Muscle of leg (tissue), 11 donors: ENCODE measurements around the gene SIRT3. TPM values are rescaled to one million over a fixed set of nuclear protein-coding genes. Genes with fewer than 3 reads are reported as not detected.
"Not testable (repeated sequence)": the region's sequence is repeated elsewhere in the genome, so short reads cannot be mapped to it uniquely, and the experiment has no call there.

ENCODE experiments used
- DNase-seq: peaks from one replicate; pipeline ENCODE4 v3.0.0; 2013
- H3K27ac ChIP-seq: one replicate; pipeline ENCODE4 v1.5.1; 2013; ENCODE audit warnings: mild to moderate bottlenecking, low read length, control low read depth
- H3K27me3 ChIP-seq: one replicate; pipeline ENCODE4 v1.6.1; 2013; ENCODE audit warnings: low read length; ENCODE audit not compliant: control insufficient read depth, insufficient read depth
- H3K36me3 ChIP-seq: one replicate; pipeline ENCODE4 v1.6.1; 2013; ENCODE audit warnings: low read length; ENCODE audit not compliant: control insufficient read depth, insufficient read depth
- H3K4me1 ChIP-seq: one replicate; pipeline ENCODE4 v1.6.1; 2013; ENCODE audit warnings: low read length; ENCODE audit not compliant: control insufficient read depth, insufficient read depth
- H3K4me3 ChIP-seq: one replicate; pipeline ENCODE4 v1.5.1; 2013; ENCODE audit warnings: low read length, control low read depth
- H3K9me3 ChIP-seq: replicated peaks from 2 replicates; pipeline ENCODE4 v1.6.1; 2013; ENCODE audit warnings: low read depth, low read length; ENCODE audit not compliant: control insufficient read depth
- WGBS: methylation state at CpG from one replicate; pipeline ENCODE4 v1.1.5; 2013; ENCODE audit warnings: missing lambda C conversion rate; ENCODE audit not compliant: insufficient coverage; 5-methylcytosine and 5-hydroxymethylcytosine counted together
- polyA plus RNA-seq, 8 donors: library from polyadenylated mRNA; unstranded; fragments of 120-200 nt; gene quantifications; one replicate each; pipeline versions ENCODE4 v1.2.1 to v1.2.3, GENCODE V29; 2013; ENCODE audit warnings: inconsistent platforms in 1 of 8, low replicate concordance in 1 of 8; ENCODE audit not compliant: insufficient read length in 8 of 8, insufficient read depth in 1 of 8
- total RNA-seq: library from RNA; stranded (reverse); fragments of 120-200 nt; gene quantifications from one replicate; pipeline ENCODE4 v1.2.4, GENCODE V29; 2013

Gene SIRT3
- total and polyA plus RNA-seq, 9 donors: 13.7 to 27.1 (median 23.8) TPM

DNA sequence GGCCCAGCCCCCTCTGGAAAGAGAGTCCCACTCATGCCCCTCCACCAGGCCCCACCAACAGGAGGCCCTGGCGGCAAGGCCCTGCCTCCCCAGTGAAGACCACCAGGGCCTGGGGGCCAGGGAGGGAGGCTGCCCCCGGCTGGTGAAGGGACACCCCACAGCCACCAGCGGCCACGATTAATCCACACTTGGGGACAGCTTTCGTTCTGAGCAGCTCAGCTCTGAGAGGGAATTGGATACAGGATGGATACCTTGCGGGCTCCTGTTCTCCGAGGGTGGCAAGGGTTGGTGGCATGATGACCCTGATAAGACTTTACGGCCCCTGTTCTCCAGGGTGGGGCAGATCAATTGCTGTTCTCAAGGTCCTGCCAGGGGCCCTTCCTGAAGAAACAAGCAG lies 35.2 kb upstream of the SIRT3 start:
- 85% methylated on average over 5 of the region's 8 CpGs for WGBS
- Histone ChIP-seq H3K9me3 (no peaks in the 10 kb centered on the region), H3K36me3 (no peaks in the 10 kb centered on the region), H3K27me3 (peaks cover 41% of the 10 kb centered on the region), H3K4me1 (no peaks in the 10 kb centered on the region), H3K27ac (no peak overlapping the region), H3K4me3 (no peak overlapping the region)
- DNase-seq: no peak

DNA sequence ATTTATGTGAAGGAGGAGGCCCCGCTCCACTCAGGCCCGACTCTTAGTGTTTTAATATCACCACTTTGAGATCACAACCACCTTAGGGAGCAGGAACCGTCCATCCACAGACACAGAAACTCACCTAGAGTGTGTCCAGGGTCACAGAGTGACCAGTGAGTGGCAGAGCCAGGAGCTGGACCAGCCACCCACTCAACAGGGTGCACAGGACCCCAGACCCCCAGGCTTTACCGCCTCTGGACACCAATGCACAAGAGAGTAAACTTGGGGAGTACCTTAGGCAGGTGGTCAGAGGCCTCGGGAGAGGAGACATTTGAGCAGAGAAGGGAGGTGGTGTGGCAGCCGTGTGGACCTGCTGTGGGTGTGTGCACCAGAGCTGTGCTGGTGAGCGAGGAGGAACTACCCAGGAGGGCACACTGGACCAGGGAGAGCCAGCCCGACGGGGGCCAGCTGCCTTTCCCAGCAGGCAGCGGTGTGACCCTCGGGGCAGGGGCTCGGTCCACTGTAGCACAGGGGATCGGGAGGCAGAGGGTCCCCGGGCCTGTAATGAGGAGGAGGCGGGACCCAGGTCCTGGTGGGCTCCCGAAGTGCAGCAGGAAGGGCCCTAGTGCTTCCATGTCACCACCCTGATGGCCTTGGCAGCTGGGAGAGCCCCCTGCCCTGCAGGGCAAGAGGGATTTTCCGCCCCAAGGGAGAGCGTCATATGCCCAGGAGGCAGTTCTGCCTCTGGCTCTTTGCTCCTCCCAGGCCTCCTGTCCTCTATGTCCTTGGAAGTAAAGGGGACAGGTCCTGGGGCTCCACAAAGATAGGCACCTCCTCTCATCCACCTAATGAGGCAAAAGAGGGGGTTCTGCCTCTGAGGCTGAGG lies 34.5 kb upstream of the SIRT3 start:
- no peak overlapping the region for H3K27ac ChIP-seq
- no peaks in the 10 kb centered on the region for H3K9me3 ChIP-seq
- H3K36me3 ChIP-seq: no peaks in the 10 kb centered on the region
- 67% methylated on average over 14 of the region's 18 CpGs for WGBS
- no peak overlapping the region for H3K4me3 ChIP-seq
- no peaks in the 10 kb centered on the region for H3K4me1 ChIP-seq
- DNase-seq: no peak
- peaks cover 41% of the 10 kb centered on the region for H3K27me3 ChIP-seq

DNA sequence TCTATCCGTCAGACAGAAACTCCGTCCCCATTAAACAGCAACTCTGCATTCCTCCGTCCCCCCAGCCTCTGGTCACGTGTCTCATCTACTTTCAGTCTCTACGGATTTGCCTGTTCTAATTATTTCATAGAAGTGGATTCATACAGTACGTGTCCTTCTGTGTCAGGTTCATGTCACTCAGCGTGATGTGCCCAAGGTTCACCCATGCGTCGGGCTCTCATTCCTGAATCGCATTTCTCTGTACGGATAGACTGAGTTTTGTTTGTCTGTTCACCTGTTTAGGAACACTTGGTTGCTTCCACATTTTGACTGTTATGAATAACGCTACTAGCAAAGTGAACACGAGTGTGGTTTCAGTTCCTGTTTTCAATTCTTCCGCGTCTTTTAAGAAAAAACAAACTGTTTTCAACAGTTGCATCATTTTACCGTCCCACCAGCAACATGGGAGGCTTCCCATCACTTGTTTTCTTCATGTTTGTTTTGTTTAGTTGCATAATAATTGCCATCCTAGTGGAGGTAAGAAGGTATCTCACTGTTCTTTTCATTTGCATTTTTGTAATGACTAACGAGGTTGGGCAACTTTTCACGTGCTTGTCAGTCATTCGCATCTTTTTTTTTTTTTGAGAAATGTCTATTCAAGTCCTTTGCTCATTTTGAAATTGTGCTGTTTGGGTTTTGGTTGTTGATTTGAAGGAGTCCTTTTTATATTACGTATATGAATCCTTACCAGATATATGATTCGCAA lies 33.2 kb upstream of the SIRT3 start:
- H3K36me3 ChIP-seq: no peaks in the 10 kb centered on the region
- H3K4me3 ChIP-seq: no peak overlapping the region
- peak; percentile 77 for DNase-seq
- no peaks in the 10 kb centered on the region for H3K4me1 ChIP-seq
- 61% methylated on average over 11 of the region's 21 CpGs for WGBS
- peaks cover 38% of the 10 kb centered on the region for H3K27me3 ChIP-seq
- peak overlapping the region; percentile 84 for H3K27ac ChIP-seq
- no peaks in the 10 kb centered on the region for H3K9me3 ChIP-seq

DNA sequence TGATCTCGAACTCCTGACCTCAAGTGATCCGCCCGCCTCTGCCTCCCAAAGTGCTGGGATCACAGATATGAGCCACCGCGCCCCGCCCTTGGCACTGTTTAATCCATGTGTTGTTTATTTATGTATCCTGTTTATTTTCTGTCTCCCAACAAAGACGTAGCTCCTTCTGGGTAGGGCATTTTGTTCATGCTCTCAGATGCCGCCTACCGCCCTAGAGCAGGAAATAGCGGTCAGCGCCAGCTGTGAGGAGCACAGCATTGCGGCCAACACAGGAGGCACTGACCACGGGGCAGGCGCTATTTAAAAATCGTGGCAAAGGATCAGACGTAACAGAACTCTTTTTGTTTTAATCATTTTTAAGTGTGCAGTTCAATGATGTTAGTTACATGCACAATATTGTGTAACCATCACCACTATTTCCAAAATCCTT lies 32.6 kb upstream of the SIRT3 start:
- not testable (repeated sequence) for H3K9me3 ChIP-seq, H3K4me1 ChIP-seq, H3K36me3 ChIP-seq, H3K4me3 ChIP-seq
- Histone ChIP-seq H3K27ac (peak overlapping the region; percentile 84), H3K27me3 (peaks cover 36% of the 10 kb centered on the region)
- WGBS: 73% methylated on average over 5 of the region's 16 CpGs
- DNase-seq: peak; percentile 71

DNA sequence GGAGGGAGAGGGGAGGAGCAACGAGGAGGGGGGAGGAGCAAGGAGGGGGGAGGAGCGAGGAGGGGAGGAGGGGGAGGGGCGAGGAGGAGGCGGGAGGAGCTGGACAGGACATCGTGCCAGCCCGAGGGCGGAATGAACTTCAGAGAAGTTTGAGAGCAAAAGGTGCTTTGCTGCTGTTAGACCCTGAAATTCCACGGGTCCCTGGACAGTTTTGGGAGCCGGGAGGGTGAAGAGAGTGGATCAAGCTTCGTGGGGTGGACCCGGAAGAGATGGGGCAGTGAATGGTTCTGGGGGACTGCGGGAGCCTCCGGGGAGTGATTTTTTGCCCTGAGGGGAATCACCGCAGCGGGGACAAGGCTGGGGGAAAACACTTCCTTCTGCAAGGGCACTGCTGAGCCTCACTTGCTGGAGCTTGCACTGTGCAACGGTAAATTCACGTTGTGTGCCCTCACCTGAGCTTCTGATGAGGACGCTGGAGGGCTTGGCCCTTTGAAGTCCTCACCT lies 31.4 kb upstream of the SIRT3 start:
- no peak for DNase-seq
- H3K27me3 ChIP-seq: peaks cover 29% of the 10 kb centered on the region
- no peaks in the 10 kb centered on the region for H3K9me3 ChIP-seq
- H3K4me1 ChIP-seq: no peaks in the 10 kb centered on the region
- peak overlapping the region; percentile 8 for H3K4me3 ChIP-seq
- 64% methylated on average over 15 of the region's 18 CpGs for WGBS
- no peaks in the 10 kb centered on the region for H3K36me3 ChIP-seq
- H3K27ac ChIP-seq: peak overlapping the region; percentile 25

DNA sequence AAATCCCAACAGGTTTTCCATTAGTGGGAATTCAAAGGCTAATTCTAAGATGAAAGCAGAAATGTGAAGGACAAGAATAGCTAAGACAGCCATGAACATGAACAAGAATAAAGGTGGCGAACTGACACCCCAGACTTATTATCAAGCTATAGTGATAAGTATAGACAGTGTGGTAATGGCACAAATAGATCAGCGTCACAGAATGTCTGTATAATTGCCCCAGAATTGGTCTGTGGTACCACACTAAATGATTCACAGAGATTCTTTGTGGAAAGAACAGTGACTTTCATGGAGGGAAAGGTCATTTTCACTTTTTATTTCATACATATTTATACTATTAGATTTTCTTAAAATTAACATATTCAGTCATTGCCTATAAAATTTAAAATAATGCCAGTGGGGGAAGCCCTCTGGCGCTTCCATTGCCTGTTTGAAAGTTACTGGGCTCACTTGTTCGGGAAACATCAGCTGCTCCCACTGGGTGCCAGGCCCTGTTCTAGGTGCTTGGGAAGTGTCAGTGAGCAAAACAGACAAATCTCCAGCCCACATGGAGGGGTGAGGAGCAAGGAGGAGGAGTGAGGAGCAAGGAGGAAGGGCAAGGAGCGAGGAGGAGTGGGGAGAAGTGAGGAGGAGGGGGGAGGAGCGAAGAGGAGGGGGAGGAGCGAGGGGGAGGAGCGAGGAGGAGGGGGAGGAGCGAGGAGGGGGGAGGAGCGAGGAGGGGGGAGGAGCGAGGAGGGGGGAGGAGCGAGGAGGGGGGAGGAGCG lies 30.7 kb upstream of the SIRT3 start:
- no peak for DNase-seq
- Histone ChIP-seq H3K4me1 (no peaks in the 10 kb centered on the region), H3K27ac (no peak overlapping the region), H3K27me3 (peaks cover 23% of the 10 kb centered on the region), H3K4me3 (no peak overlapping the region), H3K36me3 (no peaks in the 10 kb centered on the region), H3K9me3 (no peaks in the 10 kb centered on the region)
- no CpG with 5 or more reads among the region's 13 CpGs for WGBS

DNA sequence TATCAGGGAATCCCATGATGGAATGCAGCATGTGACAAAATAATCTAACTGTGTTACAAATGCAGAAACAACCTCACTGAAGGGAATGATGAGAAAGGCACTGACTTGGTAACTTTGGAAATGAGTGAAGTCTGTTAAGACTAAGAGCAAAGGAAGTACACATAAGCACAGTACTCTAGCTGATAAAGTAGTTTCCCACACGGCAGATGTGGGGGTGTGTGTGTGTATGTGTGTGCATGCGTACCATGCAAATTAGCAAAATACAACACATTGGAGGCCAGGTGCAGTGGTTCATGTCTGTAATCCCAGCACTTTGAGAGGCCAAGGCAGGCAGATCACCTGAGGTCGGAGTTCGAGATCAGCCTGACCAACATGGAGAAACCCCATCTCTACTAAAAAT lies 25.5 kb upstream of the SIRT3 start:
- no CpG with 5 or more reads among the region's 4 CpGs for WGBS
- Histone ChIP-seq H3K27me3 (no peaks in the 10 kb centered on the region), H3K9me3 (no peaks in the 10 kb centered on the region), H3K36me3 (no peaks in the 10 kb centered on the region), H3K27ac (no peak overlapping the region), H3K4me1 (no peaks in the 10 kb centered on the region), H3K4me3 (no peak overlapping the region)
- DNase-seq: no peak

DNA sequence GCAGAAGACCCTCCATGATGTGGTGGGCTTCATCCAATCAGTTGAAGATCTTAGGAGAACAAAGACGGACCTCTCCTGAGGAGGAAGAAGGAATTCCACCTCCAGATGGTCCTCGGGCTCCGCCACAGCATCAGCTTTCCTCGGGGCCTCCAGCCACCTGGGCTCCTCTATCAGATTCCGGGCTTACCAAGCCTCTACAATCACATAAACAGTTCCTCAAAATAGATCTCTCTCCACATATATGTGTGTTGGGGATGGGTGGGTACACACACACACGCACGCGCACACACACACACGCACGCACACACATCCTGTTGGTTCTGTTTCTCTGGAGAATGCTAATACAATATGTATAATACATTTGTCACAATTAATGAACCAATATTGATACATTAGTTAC lies 23.3 kb upstream of the SIRT3 start:
- WGBS: 43% methylated on average over 1 of the region's 10 CpGs
- Histone ChIP-seq H3K27me3 (no peaks in the 10 kb centered on the region), H3K4me1 (no peaks in the 10 kb centered on the region), H3K9me3 (no peaks in the 10 kb centered on the region), H3K4me3 (no peak overlapping the region), H3K36me3 (no peaks in the 10 kb centered on the region), H3K27ac (no peak overlapping the region)
- DNase-seq: no peak

DNA sequence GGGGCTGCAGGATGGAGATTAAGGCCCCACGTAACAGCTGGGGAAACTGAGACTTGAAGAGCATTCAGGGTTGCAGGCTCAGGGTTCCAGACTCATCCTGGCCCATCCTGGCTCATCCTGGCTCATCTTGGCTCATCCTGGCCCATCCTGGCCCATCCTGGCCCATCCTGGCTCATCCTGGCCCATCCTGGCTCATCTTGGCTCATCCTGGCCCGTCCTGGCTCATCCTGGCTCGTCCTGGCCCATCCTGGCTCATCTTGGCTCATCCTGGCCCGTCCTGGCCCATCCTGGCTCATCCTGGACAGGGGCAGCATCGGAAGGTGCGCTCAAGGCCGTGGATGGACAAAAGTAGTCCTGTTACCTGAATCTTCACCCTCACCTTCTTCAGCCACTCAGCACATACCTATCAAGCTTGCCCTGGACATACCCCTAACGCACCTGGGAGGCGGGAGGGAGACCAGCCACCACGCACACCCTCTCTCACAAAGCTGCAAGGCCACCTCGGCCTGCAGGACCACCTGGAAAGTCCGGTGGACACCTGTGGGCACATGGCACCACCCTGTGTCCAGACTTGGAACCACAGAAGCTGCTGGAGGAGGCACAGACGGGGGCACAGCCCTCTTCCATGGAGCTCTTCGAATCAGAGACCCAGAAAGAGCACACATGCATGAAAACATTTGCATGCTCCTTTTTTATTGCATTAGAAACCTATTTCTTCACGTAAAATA lies 21.8 kb upstream of the SIRT3 start:
- peaks cover 10% of the 10 kb centered on the region for H3K36me3 ChIP-seq
- no peaks in the 10 kb centered on the region for H3K9me3 ChIP-seq
- H3K27ac ChIP-seq: no peak overlapping the region
- 79% methylated on average over 11 of the region's 15 CpGs for WGBS
- H3K27me3 ChIP-seq: no peaks in the 10 kb centered on the region
- no peak for DNase-seq
- H3K4me3 ChIP-seq: no peak overlapping the region
- H3K4me1 ChIP-seq: peaks cover 4% of the 10 kb centered on the region
